Fibroblast of skin of right quadriceps (primary cell): ENCODE measurements around the gene AATK.

ENCODE experiments used
- DNase-seq: peaks from one replicate; pipeline ENCODE4 v3.0.0-alpha.2; 2013

AATK gene

DNA sequence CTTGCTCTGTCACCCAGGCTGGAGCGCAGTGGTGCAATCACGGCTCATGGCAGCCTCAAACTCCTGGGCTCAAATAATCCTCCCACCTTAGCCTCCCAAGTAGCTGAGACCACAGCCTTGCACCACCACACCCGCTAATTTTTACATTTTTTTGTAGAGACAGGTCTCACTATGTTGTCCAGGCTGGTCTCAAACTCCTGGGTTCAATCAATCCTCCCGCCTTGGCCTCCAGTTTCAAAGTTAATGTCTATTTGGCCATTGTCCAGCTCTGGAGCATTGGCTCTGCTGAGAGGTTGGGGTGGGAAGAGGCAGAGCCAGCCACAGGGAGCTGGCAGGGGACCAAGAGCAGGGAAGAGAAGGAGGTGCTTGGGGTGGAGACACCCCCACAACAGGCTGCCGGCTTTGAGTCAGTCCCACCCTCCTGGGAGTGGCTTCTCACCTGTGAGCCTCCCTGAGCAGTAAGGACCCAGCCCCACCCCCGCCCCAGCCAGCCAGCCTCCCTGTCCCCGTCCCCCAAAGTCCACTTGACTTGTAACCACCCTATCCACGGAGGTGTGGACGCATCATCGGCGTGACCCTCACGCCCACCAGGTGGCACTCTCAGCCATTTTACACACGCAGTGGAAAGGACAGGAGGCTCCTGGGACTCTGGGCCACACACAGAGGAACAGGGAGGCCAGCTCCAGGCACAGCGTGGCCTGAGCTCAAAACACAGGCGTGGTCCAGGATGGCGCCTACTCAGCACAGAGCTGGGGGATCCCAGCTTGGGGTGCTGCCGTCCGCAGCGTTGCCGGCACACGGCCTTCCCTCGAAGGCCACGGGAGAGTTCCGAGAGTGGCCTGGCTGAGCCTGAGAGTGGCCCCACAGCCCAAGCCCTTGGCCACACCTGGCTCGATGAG, 23.5 kb downstream of the AATK start:
- DNase-seq: peak; percentile 61

DNA sequence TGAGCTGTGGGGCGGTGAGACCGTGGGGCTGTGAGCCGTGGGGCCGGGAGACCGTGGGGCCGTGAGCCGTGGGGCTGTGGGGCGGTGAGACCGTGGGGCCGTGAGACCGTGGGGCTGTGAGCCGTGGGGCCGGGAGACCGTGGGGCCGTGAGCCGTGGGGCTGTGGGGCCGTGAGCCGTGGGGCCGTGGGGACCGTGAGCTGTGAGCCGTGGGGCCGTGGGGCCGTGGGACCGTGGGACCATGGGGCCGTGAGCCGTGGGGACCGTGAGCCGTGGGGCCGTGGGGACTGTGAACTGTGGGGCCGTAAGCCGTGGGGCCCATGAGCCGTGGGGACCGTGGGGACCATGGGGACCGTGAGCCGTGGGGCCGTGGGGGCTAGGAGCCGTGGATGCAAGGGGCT, 25.3 kb downstream of the AATK start:
- no peak for DNase-seq

DNA sequence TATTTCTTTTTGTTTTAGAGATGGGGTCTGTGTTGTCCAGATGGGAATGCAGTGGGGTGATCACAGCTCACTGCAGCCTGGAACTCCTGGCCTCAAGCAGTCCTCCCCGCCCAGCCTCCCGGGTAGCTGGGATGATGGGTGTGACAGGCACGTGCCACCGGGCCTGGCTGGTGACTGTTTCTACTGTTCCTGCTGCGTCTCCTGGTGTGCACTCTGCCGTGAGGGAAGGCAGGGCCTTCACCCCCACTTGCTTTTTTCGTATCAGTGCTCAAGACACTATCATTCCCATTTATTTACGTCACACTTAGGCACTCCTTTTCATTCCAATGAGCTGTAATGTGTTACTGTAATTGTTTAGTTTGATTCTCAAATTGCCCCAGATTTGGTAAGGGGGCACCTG, 26.0 kb downstream of the AATK start:
- no peak for DNase-seq

DNA sequence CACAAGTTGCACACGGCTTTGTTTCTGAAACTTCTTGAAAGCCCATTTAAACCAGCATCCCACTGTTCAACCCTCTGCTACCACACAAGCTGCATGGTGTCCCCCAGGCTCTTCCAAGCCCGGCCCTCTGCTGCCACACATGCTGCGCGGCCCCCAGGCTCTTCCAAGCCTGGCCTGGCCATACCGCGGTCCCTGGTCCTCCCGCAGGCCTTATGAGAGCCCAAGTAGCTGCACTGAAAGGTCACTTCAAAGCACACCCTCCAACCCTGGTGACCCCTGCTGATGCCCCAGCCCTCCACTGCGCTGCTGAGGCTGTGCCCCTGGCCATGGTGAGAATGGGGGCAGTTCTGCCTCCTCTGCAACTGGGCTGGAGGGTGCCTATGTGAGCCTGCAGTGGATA, 26.6 kb downstream of the AATK start:
- no peak for DNase-seq

DNA sequence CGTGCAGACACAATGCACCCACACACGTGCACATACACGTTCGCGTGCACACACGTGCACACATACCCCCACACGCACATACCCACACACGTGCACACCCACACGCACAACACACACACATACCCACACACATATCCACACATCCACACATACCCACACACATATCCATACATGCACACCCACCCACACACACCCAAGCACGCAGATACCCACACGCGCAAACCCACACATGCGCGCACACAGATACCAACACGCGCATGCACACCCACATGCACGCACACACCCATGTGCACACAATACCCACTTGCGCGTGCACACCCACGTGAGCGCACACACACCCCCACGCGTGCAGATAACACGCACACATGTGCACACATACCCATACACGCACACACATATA, 27.5 kb downstream of the AATK start:
- DNase-seq: no peak

DNA sequence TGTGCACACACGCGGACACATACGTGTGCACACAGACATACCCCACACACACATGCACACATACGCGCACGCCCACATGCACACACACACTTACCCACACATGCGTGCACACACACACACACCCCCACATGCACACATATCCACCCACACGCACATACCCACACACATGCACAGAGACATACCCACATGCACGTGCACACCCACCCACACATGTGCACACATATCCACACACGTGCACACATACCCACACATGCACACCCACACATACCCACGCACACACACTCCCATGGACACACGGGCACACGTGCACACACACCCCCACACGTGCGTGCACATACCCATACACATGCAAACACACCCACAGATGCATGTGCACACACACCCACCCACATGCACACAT, 27.9 kb downstream of the AATK start:
- no peak for DNase-seq

DNA sequence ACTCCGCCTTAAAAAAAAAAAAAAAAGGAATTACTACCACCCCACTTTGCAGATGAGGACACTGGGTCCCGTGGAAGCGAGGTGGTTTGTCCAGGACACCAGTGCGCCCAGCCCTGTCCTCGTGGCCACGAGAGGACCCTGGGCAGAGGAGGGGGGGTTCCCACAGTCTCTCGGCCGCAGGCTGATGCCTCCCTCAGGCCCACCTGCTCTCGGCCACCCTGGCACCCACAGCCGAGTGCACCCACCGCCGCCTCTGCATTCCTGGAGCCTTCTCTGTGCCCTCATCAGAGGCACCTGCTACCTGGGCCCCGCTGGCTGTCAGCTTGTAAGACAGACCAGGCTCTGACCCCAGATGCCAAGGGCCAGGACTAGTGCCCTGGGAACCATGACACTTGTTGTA, 28.8 kb downstream of the AATK start:
- DNase-seq: no peak

DNA sequence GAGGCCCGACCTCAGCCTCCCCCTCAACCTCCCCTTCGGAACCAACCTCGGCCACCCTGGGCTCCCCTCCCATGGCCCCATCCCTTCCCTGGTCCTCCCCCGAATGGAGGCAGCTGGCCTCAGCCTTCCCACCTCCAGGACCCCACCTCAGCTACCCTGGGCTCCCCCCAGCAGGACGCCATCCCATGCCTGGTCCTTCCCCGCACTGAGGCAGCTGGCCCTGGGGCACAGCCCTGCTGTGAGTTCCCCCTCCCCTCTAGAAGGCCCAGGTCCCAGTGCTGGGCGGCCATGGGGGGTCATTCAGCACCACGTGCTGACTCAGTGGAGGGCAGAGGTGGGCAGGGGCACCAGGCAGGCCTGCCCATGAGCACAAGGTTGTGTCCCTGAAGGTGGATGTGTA, 29.7 kb downstream of the AATK start:
- no peak for DNase-seq

DNA sequence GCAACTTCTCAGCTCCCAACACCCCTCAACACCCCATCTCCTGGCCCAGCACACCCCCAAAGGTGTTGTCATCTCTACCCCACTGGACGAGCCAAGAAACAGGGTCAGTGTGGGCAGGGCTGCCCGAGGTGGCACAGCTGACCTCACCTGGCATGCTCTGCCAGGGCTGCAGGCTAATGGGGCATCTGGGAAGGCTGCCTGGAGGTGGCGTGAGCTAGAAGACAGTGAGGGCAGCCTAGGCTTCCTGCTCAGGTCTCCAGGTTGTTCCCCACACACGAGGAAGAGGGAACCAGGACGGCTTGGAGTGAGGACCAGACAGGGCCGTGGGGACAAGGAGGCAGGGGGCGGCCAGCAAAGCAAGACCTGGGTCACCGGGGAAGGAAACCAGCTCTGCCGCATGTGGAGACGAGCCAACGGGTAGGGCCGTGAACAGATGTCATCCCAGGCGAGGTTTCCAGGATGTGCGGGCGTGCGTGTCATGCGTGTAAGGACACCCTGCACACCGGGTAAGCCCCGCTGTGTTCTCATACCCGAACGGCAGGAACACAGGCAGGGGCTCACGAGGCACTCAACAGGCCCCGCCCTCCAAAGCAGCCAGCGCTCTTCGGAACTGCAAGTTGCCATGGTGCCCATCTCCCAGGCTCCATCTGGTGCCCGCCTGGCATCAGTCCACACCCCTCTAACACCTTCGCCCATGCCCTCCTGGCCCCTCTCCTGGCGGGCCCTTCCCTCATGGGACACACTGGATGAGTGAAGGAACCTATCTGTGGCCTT, 30.3 kb downstream of the AATK start:
- no peak for DNase-seq

DNA sequence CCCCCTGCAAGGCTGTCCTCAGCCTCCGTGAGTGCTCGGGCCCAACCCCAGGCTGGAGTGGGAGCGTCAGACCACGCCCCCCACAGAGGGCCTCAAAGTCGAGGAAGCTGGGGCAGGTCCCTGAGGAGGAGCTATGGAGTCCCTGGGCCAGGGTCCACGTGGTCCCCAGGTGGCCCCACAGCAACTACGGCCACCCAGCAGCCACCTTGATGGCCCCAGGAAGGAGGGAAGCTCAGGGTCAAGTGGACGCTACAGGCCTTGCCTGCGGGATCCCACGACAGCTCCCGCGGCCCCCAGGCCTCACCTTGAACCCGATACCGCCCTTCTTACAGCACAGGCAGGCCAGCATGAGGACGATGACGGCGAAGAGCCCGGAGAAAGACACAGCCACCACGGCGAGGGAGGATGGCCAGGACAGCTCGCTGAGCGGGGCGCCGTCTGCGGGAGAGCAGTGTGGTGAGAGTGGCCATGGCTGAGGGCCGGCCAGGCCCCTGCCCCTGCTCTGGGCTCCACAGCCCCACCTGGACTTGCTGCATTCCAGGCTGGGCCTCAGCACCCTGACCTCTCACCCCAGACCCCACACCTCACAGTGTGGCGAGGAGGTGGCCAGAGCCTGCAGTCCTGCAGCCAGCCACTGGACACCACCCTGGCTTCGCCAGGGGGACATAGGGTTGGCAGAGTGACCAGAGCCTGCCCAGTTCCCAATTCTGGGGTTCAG, 31.8 kb downstream of the AATK start:
- no peak for DNase-seq

DNA sequence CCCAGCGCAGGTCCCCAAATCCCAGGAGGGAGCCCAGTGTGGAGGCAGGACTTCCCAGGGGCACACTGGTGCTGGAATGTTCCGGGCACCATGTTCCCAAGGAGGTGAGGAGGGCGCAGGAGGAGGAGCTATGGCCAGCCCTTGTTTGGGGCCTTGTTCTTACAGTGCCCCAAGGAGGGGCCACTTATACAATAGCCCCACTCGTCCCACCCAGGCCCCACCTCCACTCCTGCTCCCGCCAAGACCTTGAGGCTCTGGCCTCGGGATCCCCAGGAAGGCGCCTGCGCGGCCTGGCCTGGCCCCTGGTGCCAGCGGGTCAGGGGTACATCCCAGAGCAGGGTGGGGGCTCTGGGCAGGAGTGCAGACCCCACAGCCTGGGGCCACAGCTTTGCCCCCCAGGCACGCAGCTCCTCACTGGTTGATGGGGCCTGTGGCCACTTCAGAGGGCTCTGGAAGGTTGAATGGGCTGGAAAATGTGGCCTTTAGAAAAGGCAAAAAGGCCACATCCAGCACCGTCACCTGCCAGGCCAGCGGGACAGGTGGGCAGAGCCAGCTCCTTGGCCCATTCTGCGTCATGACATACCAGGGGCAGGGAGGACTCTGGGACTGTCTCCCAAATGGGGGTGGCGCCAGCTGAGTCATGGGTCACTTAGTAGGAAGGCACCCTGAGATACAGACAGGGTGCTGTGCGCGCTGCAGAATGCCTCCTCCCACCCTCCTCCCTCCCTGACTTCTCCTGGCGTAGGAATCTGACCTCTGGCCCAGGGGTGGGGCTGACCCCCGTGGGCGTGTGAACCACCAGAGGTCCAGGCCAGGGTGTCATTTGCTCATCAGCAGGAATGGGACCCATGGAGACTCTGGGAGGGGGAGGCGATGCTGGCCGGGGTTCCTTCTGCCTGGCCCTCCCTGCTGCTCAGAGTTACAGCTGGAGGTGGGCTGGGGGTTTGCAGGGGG, 33.0 kb downstream of the AATK start:
- DNase-seq: no peak

DNA sequence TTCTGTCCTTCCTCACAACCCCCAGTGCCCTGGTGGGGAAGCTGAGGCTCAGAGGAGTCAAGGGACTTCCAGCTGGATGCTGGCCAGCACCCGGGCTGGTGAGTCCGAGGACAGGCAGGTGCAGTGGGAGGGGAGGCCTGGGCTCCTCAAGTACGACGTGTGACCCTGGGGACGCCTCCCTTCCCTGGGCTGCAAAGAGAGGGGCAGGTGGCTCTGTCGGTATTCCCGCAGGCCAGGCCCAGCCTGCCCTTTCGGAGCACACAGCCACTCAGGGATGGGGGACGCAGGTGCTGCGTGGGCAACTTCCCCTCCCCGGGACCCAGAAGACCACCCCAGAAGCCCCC, 33.9 kb downstream of the AATK start:
- DNase-seq: no peak

DNA sequence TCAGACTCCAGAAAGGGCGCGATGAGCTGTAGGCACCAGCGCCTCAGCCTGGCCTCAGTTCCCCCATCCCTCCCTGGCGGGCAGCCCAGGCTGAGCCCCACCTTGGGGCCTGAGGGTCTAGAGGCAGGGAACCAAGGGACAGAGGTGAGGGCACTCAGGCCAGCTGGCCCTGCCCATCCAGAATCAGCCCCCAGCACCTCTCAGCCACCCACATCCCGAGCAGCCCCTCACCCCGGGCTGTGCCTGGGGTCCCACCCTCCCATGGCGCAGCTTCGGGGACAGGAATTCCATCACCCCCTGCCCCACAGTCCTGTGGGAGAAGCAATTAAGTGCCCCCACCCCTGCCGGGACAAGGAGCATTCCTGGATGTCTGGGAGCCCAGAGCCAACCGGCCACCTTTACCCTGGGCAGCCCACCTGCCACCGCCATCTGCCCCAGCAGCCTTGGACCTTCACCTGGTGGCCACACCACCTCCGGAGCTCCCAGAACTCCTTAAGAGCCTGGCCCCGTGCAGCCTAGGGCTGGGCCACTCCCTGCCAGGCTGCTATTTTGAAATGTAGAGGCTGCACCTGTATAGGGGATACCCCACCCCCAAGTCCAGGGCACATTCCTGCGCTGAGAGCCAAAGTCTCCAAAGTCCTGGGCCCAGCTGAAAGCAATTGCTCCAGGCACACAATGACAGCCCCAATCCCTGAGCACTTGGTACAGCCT, 34.4 kb downstream of the AATK start:
- DNase-seq: no peak

DNA sequence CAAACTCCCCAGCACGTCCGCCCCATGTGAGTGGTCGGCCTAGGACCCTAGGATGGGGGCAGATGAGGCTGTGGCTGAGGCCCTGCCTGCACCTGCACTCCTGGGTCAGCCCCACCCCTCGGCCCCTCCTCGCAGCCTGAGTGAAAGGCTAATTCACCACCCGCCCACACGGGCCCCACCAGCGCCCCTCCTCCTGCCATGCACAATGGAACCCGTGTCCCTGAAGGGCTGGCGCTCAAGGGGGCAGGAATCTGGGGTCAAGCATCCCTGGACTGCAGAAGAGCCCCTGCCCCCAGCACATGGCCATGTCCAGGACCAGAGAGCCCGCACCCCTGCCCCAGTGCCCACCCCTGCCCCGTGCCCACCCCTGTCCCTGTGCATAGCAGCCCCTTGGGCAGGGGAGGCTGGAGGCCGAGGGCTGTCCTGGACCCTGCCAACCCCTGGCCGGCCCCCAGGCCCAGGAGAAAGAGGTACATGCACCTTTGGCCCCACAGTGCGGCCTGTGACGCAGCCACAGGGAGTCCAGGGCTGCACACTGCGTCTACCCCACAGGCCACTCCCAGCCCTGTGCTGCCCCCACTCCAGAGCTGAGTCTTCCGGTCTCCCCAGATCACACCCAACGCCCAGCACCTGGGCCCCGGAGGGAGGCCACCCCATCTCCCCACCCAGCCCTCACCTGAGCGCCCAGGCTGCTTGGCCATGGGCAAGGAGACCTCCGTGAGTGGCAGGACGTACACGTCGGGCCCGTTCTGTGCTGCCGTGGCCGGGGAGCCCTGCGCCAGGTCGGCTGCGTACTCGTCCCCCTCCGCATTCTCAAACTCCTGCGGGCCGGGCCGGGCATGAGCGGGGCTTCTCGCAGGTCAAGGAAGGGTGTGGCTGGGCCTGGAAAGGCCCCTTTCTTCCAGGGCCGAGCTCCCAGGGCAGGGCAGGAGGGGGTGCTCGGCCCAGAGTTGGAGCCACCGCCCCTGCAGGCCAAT, 35.3 kb downstream of the AATK start:
- no peak for DNase-seq

DNA sequence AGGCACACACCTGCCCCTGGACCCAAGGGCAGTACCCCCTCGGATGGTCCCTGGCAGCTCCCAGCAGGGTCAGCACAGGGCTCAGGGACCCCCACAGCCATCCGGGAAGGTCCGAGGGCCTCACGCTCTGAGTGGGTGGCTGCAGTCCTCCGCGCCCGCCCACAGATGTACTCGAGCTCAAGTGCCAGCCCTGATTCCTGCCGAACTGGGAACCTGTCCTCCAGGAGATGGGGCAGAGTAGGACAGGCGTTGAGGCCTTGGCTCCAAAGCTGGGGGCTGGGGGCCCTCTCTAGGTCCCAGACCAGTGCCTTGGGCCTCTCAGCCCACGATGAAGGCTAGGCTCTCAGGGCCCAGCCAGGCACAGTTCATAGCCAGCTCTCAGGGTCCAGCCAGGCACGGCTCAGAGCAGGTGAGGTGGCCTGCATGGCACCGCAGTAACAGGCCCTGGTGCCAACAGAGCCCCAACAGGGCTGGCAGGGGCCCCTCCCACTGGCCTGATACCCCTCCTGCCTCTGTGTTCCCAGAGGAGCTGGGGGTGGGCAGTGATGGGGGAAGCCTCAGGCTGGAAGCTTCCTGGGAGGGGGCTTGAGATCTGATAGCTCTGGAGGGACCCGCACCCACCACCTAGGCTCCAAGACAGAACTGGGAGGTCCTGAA, 36.2 kb downstream of the AATK start:
- DNase-seq: no peak

DNA sequence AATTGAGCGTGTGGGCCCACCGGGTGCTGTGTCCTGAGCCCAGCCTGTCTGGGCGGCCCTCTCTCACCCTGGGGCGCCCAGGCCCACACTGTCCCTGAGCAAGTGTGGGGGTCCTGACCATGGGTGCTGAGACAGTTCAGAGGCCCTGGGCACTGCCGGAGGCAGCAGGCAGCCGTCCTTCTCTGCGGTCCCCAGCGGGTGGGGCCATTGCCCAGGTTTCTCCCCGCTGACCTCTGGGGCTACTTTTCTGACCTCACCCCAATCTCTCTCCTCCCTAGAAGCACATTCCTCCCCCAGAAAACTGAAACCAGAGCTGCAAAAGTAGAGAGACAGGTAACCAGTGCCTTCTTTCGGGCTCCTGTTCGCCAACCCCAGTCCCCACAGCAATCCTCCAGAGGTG, 36.7 kb downstream of the AATK start:
- DNase-seq: no peak

DNA sequence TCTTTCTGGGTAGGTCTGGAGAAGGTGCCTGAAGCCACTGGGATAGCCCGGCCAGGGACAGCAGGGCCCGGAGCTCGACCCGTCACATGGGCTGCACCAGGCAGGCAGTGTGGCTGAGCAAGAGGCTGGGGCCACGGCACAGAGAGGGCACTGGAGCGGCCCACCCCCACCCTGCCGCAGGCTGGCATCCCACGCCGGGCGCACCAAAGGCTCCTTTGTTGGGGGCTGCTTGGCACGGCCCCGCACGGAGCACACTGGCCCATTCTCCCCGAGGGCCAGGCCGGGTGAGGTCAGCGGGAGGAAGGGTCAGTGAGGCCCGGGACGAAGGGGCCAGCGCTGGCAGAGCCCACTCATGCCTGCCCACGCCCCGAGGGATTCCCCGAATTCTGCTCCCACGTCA, 37.2 kb downstream of the AATK start:
- no peak for DNase-seq

DNA sequence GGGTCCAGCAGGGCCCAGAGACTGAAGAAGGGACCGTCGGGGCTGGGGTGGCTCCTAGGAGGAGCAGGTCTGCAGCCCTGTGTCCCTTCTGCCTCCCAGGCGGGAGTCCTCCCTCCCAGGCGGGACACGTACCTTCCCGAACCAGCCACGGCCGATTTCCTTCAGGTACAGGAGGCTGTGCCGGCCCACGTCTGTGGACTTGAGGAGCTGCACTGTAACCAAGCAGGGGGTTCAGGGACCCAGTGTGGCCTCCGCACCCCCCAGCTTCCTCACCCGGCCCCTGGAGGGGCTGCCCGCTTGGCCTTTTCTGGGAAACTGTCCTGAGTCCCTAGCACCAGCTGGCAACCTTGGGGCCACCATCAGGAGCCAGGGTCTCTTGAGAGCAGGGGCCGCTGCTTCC, 37.7 kb downstream of the AATK start:
- no peak for DNase-seq

DNA sequence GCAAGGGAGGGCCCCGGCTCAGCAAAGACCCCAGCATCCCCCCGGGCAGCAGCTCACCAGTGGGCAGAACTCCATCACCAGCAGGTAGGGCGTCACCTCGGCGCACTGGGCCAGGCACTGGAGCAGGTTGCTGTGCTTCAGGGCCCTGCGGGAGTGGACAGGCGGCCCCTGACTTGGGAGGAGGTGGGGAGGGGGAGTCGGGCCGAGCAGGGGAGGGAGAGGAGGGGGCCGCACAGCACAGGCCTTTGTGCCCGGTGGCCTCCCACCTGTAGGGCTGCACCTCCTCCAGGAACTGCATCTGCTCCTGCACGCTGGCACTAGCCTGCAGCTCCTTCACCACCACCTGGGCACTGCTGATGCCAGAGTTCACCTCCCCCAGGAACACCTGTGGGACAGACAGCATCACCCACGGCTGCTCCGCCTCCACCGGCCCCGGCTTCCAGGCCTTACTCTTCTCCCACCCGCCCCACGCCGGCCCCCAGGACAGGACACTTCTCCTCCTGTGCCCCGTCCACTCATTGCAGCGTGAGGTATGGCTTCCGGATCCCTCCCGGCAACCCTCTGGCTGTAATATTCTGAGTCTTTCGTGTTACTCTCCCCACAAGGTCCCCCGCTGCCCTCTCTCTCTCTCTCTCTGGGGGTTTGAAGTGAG, 38.4 kb downstream of the AATK start:
- DNase-seq: no peak

DNA sequence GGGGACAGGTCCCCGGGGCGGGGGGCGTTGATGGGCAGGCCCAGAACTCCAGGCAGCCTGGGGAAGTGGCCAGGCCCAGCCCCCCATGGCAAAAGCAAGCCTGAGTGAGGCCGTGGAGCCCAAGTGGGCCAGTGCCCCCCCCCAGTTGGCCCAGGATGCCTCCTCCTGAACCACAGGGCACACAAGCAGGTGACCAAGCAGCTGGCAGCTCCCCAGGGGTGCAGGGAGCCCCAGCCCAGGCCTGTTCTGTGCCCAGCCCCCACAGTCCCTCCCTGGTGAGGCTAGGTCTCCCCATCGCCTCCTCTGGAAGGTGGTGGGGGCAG, 38.9 kb downstream of the AATK start:
- DNase-seq: no peak
